Chondrocyte (in vitro differentiated cells): ENCODE measurements around the gene TASP1. TPM values are rescaled to one million over a fixed set of nuclear protein-coding genes. Genes with fewer than 3 reads are reported as not detected.

Source experiments
- DNase-seq: peaks from one replicate; pipeline ENCODE4 v3.0.0; 2021; ENCODE audit warnings: mixed read lengths, low spot score
- H3K27ac Mint-ChIP-seq: one replicate; pipeline ENCODE4 v1.8.0; 2021; ENCODE audit warnings: mild to moderate bottlenecking, moderate library complexity, mixed read lengths; ENCODE audit not compliant: unreplicated experiment
- H3K27me3 Mint-ChIP-seq: 2 replicates; pipeline ENCODE4 v1.8.0; 2021; ENCODE audit warnings: low read depth, mixed read lengths
- H3K36me3 Mint-ChIP-seq: 2 replicates; pipeline ENCODE4 v1.8.0; 2021; ENCODE audit warnings: low read depth, mixed read lengths
- H3K4me1 Mint-ChIP-seq: 2 replicates; pipeline ENCODE4 v1.8.0; 2021; ENCODE audit warnings: low read depth, mild to moderate bottlenecking, mixed read lengths
- H3K4me3 Mint-ChIP-seq: one replicate; pipeline ENCODE4 v1.8.0; 2021; ENCODE audit warnings: mild to moderate bottlenecking, moderate library complexity, mixed read lengths; ENCODE audit not compliant: unreplicated experiment
- H3K9me3 Mint-ChIP-seq: 2 replicates; pipeline ENCODE4 v1.8.0; 2021; ENCODE audit warnings: low read depth, mixed read lengths
- total RNA-seq: library from RNA; stranded (reverse); gene quantifications from 3 replicates; pipeline ENCODE4 v1.2.1, GENCODE V29; 2021
- TF ChIP-seq, protein P1 (sequence below): fragments of 200-600 bp; sonication (generic); IDR thresholded peaks from 2 replicates; pipeline ENCODE4 v1.5.0; 2021; ENCODE audit warnings: antibody characterized with exemption, mild to moderate bottlenecking, moderate library complexity

Gene TASP1
- total RNA-seq, 1 donor from 2014 or later, result 9.0 TPM

DNA sequence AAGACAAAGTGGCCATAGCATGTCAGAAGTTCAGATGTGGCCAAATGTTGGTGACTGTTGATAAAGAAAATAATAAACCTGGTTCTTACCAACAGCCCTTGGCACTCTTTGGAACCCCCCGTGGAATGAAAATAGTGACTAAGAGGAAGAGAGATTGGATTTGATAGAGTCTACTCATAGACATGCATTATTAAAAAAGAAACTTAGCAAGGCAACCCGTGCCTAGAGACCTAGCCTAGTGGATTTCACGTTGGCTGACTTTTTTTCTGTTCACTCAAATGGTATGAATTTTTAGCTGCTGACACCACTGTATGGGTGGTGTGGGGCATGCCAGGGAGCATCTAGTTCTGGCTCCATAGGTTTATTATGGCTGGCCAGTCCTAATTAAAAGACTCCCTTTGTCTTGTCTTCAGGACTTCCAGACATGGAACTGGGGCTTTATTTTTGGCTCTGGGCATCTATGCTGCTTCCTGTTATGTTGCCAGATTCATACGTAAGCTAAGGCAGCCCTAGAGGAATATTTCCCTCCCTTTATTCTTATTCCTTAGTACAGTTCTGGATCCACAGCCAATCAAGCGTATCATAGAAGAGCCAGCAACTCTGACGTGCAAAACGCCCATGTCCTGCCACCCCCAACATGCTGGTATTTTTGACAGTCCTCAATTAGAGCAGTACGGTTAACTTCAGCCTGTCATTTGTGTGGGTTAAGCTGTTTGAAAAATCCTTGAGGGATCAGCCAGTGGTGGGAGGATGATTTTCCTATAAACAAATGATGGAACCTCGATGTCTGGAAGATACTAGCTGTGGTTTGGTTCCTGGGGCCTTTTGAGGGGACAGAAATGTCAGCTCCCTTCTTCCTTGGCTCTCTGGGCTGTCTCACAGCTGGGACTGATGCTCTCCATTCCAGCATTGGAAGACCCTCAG, 290.2 kb downstream of the TASP1 start:
- Mint-ChIP-seq H3K4me1 (peaks cover 45% of the 10 kb centered on the region), H3K4me3 (peak overlapping the region; percentile 49)

DNA sequence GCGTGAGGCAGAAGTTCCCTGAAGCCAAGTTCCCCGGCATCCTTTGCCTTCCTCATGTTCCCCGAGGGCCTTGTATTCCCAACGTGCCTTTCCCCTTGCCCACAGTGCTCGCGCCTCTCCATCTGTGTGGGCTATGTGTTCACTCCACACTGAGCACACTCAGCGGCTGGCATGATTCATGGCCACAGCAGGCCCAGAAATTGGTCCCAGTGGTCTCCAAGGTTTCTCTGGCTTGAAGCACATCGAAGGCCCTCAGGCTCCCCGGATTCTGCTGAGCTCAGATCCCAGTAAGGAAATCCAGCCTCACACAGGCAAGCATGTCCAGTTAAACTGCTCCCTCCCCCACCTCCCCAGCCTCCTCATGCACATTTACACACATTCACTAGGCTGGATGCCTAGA, 294.1 kb downstream of the TASP1 start:
- H3K27ac Mint-ChIP-seq, result no peak overlapping the region
- H3K4me1 Mint-ChIP-seq, result peaks cover 47% of the 10 kb centered on the region
- H3K36me3 Mint-ChIP-seq, result no peaks in the 10 kb centered on the region
- no peaks in the 10 kb centered on the region for H3K9me3 Mint-ChIP-seq
- TF ChIP-seq, protein P1, sequence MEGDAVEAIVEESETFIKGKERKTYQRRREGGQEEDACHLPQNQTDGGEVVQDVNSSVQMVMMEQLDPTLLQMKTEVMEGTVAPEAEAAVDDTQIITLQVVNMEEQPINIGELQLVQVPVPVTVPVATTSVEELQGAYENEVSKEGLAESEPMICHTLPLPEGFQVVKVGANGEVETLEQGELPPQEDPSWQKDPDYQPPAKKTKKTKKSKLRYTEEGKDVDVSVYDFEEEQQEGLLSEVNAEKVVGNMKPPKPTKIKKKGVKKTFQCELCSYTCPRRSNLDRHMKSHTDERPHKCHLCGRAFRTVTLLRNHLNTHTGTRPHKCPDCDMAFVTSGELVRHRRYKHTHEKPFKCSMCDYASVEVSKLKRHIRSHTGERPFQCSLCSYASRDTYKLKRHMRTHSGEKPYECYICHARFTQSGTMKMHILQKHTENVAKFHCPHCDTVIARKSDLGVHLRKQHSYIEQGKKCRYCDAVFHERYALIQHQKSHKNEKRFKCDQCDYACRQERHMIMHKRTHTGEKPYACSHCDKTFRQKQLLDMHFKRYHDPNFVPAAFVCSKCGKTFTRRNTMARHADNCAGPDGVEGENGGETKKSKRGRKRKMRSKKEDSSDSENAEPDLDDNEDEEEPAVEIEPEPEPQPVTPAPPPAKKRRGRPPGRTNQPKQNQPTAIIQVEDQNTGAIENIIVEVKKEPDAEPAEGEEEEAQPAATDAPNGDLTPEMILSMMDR, result no peak
- no peak for DNase-seq
- H3K4me3 Mint-ChIP-seq, result no peak overlapping the region
- H3K27me3 Mint-ChIP-seq, result no peaks in the 10 kb centered on the region

More for the DNA sequence above, 290.2 kb downstream of the TASP1 start:
- peak overlapping the region; percentile 84 for H3K27ac Mint-ChIP-seq
- TF ChIP-seq, protein P1, result no peak
- H3K9me3 Mint-ChIP-seq, result no peaks in the 10 kb centered on the region
- no peak for DNase-seq
- H3K27me3 Mint-ChIP-seq, result no peaks in the 10 kb centered on the region
- H3K36me3 Mint-ChIP-seq, result no peaks in the 10 kb centered on the region

DNA sequence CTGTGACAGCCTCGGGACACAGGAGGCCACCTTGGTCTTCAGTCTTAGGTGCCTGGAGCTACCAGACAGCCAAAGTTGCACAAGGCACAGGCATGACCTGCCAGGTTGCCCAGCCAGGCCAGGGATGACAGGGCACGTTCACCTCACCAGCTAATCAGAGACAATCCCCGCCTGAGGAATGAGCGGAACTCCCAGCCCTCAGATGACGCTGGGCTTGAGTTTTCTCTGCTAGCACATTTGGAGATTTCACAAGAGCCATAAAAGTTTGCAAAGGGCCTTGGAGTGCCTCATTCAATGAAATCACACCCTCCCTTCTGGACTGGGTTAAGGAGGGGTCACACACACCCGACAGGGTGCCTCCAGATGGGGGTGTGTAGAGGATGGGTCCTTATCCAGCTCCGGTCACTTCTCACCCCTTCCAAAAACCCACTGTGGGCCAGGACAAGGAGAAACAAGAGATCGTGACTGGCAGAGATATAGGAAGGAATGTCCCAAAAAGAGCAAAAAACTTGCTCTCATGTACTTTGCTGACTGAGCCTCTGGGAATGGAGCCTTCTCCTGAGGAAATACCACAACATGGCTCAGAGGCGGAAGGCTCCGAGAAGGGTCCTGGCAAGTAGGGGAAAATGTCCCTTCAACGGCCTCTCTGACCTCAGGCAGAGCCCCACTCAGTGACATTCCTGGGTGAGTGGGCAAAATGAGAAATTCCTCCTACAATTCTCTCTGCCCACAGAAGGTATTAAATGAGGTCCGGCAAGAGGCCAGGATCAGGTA, 296.1 kb downstream of the TASP1 start:
- DNase-seq, result no peak
- TF ChIP-seq, protein P1, result no peak
- H3K27me3 Mint-ChIP-seq, result no peaks in the 10 kb centered on the region
- no peak overlapping the region for H3K4me3 Mint-ChIP-seq
- peaks cover 34% of the 10 kb centered on the region for H3K4me1 Mint-ChIP-seq
- no peaks in the 10 kb centered on the region for H3K9me3 Mint-ChIP-seq
- H3K27ac Mint-ChIP-seq, result peak overlapping the region; percentile 45
- H3K36me3 Mint-ChIP-seq, result no peaks in the 10 kb centered on the region

DNA sequence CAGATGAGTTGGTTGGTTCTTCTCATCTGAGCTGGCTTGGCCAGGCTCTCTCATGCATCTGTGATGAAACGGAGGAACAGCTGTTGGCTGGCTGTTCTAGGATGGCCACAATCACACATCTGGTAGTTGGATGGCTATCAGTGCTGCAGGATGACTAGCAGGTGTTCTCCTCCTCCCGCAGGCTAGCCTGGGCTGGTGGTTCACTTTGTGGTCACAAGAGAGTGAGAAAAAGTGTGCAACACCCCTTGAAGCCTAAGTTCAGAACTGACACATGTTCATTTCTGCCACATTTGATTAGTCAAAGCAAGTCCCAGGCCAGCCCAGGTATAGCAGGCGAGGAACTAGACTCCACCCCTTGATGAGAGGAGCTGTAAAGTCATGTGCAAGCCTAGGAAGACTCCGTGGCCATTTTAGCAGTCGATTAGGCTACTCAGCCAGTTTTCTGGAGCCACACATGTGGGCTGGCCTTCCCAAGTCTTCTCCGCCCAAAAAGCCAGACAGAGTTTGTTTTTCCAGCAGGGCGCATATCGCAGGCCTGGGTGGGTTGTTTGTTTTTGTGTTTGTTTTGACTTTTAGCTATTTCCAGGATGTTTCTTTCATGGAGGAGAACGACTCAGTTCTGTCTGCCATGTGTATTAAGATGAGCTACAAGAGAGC, 296.9 kb downstream of the TASP1 start:
- TF ChIP-seq, protein P1, result no peak
- H3K4me1 Mint-ChIP-seq, result peaks cover 37% of the 10 kb centered on the region
- no peak overlapping the region for H3K27ac Mint-ChIP-seq
- no peaks in the 10 kb centered on the region for H3K9me3 Mint-ChIP-seq
- no peaks in the 10 kb centered on the region for H3K36me3 Mint-ChIP-seq
- no peaks in the 10 kb centered on the region for H3K27me3 Mint-ChIP-seq
- no peak for DNase-seq
- H3K4me3 Mint-ChIP-seq, result no peak overlapping the region

DNA sequence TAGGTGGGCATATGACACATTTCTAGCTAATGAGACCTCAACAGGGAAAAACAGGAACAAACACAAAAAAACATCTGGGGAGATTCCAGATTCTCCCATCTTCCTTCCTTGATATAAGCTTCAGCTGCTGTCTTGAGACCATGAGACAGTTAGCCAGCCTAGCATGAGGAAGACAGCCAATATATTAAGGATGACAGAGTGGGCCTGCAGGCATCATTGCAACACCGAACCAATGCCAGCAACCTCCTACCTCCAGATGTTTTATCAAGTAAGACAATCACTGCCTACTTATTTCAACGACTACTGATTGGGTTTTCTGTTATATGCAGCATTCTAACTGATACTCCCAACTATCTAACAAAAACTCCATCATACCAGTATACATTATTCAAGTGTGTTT, 298.6 kb downstream of the TASP1 start:
- Mint-ChIP-seq H3K27ac (no peak overlapping the region), H3K36me3 (no peaks in the 10 kb centered on the region), H3K4me1 (peaks cover 45% of the 10 kb centered on the region), H3K27me3 (no peaks in the 10 kb centered on the region), H3K4me3 (no peak overlapping the region), H3K9me3 (peaks cover 4% of the 10 kb centered on the region)
- TF ChIP-seq, protein P1, result no peak
- DNase-seq, result no peak
